GM21737 (cell line): Measurements from ENCODE around the gene TAS2R7.
"Not testable (repeated sequence)": the region's sequence is repeated elsewhere in the genome, so short reads cannot be mapped to it uniquely, and the experiment has no call there.

Experiments
- ATAC-seq: cut with Tn5 transposase; IDR thresholded peaks from one replicate; pipeline ENCODE4 v1.9.1; 2021; ENCODE audit warnings: mild to moderate bottlenecking, moderate library complexity; ENCODE audit not compliant: unreplicated experiment

Gene TAS2R7, protein sequence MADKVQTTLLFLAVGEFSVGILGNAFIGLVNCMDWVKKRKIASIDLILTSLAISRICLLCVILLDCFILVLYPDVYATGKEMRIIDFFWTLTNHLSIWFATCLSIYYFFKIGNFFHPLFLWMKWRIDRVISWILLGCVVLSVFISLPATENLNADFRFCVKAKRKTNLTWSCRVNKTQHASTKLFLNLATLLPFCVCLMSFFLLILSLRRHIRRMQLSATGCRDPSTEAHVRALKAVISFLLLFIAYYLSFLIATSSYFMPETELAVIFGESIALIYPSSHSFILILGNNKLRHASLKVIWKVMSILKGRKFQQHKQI

DNA sequence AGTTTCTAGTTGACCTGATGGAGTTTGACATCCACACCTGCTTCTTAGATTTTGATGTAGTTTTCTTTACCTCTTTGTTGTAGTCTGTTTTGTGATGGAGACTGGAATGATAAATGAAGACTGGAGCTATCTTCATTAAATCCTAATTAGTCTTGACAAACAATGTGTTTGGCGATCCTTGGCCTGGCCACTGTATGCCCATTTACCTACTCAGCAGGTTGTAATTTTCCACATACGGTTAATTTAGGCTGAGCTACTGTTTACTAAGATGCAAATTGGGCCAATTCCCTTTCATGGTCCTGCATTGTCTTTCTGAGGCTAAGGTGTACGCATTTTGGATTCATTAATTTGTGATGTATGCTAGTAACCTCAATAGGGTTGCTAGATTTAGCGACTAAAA is at the start of gene TAS2R7:
TSS of gene TAS2R7 (minus strand) at position 41 of the 400 bp plus-strand sequence. CDS start 57 bp downstream, outside the sequence.
- no peak for ATAC-seq

DNA sequence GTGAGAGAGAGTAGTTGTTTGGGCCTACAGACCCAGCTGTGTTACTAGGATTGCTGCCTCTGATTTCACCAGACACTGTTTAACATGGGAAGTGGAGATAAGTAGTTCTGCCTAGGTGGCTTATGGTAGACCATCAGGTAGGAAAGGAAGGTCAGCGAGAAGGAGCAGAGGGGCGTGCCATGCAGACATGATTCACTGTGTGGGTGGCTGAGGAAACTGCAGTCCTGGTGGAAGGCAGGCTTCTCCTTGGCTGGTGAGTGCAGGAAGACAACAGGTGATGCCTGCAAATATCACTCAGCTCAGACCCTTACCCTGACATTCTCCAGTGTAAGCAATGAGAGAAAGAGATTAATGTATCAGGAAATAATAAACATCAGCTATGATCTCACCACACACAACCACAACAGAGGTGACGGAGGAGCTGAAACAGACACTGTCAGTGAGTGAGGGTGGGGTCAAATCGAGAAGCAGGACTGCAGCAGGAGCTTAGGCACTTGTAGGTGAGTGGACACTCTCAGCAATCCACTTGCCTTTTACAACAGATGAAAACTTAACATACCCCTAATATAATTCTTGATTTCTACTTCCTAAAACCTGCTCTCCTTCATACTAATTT is 48.9 kb upstream of the TAS2R7 start:
- no peak for ATAC-seq

DNA sequence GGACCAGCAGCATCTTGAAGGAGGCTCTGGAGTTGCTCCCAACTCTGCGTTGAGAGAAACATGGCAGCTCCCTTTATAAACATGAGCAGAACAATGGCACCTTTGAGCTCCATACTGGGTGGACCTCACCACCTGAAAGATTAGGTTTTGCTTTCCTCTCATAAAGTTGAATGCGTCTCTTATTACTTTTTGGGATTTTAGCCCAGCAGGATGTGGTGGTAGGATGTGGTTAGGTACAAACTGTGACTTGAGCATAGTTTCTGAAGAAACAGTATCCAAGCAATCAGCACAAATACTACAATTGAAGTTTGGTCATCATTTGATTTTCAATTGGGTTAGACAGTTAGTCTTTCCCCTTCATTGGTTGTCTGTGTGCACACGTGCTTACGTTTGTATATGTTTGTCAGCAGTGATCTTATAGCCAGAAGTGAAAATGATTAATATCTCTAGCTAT is 47.0 kb upstream of the TAS2R7 start, which contains the start of gene PRR4:
TSS of gene PRR4 (minus strand) at position 51 of the 454 bp plus-strand sequence. CDS start at position 13, 38 bp downstream.
- ATAC-seq: no peak

DNA sequence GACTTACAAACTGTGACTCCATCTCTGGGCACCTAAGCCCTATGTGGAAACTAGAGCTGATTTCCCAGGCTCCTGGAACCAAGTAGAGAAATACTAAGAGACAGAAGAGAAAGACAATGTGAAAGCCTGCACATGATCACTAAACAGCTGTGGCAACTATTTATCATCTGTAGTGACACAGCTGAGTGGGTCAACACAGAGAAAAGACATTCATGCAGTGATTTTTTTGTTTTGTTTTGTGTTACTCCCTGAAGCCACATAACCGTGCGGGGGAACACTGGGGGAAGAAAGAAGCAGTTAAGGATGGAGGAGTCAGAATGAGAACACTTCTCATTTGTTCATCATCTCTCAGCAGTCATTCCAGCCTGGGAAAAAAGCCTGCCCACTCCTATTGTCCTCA is 45.3 kb upstream of the TAS2R7 start:
- no peak for ATAC-seq

DNA sequence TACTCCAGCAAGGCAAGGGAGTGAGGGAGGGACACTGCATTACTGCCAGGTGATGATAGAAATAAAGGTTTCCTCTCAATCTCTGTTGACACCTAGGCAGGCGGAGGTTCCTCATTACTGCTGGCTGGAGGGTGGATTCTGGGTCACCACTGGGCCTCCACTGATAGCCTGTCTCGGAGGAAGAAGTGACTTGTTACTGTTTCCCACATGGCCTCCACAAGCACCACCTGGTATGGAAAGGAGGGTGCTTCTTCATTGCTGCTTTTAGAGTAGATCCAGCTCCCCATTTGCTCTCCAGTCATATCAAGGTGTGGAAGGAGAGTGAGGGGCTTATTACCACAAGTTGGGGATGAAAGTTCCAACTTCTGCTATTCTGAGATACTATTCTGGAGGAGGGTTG is 40.4 kb upstream of the TAS2R7 start:
- ATAC-seq: no peak

DNA sequence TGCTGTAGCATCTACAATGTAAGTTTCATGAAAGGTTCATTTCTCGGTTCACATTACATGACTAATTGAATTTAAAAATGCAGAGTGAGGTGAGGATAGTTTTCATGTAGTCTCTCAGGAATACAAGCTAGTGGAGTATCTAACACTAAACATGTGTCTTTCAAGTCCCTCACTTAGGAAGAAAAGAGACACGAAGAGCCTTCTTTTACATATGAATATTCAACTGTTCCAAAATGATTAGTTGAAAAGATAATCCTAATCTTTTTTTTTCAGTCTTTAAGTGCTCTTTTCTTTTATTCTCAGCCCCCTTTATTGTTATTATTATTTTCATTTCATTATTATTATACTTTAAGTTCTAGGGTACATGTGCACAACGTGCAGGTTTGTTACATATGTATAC is 36.0 kb upstream of the TAS2R7 start:
- ATAC-seq: no peak

DNA sequence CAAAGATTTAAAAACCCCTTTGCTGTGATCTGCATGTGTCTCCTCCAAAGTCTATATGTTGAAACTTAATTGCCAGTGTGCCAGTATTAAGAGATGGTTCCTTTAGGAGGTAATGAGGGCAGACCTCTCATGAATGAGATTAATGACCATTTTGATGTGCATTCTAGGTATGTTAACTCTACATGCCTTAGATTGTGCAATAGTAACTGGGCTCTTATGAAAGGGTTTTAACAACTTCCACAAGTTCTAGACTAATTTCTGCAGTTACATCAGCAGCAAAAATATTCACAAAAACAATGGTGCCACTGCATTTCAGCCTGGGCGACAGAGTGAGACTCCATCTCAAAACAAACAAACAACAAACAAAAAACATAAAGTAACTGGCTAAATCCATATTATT is 27.6 kb upstream of the TAS2R7 start:
- no peak for ATAC-seq

DNA sequence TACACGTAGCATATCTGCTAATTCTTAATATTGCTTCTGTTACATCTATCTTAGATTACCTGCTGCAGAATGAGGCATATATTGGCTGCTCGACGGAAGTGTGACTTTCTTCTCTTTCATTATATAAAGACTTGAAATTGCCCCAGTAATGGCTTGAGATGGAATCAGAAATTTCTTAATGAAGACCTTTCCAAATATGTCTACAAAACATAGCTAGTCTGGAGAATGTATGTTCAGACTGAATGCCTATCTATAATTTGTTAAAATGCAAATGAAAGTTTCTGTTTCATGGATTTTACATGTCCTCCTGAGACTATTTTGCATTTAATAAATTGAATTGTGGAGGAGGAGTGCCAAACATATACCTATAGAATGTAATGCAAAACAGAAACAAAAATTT is 23.8 kb upstream of the TAS2R7 start, which contains the start of gene TAS2R10:
TSS of gene TAS2R10 (minus strand) at position 101 of the 400 bp plus-strand sequence. CDS start at position 12, 89 bp downstream.
- no peak for ATAC-seq

DNA sequence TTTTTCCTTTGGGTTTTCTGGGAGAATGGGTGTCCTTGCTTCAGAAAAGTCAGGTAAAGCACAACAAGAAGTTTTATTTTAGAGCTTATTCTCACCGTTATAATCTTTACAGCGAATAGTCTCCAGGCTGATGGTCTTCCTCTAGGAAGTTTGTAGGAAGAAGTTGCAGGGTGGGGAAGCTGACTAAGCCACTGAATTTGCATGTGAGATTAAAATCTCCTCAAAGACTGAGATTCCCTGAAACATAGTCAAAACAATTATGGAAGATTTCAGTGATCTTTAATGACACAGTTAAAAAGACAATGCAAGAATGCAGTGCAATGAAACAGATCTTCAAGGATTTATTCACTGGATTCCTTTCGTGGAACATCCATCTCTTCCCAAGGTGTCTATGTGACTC is 22.5 kb upstream of the TAS2R7 start:
- no peak for ATAC-seq

DNA sequence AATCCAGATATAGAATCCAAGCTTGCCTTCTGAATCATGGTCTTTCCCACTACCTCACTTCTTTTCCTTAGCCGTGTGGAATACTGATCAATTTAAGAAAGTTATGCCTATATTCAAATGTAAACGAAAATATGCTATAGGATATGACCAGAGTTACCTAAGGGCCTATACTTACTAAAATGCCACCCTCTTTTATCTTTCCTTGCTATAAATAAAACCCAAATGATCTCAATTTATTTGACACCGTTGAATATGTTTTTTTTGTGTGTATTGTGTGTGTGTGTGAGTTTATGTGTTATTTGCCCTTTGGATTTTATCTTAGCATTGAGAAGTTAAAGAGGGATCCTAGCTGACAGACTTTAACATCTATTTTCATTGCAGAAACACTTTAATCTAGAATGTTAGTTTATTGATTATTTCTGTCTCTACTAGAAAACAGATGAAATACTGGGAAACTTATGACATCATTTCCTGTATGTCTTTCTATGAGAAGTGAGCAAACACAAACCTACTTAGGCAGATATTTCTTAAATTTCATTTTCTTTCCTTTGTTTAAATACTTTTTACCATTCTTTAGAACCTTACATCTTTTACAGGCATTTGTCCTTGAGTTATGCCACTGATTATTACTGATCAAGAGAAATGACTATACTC is 9.6 kb upstream of the TAS2R7 start:
- no peak for ATAC-seq

DNA sequence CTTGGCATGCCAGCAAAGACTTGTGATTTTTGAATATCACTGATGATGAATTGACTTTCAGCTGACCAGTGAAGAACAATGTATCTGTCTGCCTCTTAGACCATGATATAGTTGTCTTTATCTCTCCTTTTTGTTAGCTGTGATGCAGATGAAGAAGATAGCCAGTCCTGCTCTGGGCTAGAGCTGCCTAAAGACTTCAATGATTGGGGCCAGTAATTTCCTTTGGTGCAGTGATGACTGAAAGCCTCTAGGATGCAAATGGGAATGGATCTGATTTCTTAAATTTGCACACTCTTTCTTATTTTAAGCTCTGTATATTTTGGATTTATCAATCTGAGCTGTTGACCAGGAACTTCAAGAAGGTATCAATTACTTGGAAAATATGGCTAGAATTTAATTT is 7.6 kb upstream of the TAS2R7 start, which contains the start of gene TAS2R9:
TSS of gene TAS2R9 (minus strand) at position 101 of the 400 bp plus-strand sequence. CDS start at position 8, 93 bp downstream.
- no peak for ATAC-seq

DNA sequence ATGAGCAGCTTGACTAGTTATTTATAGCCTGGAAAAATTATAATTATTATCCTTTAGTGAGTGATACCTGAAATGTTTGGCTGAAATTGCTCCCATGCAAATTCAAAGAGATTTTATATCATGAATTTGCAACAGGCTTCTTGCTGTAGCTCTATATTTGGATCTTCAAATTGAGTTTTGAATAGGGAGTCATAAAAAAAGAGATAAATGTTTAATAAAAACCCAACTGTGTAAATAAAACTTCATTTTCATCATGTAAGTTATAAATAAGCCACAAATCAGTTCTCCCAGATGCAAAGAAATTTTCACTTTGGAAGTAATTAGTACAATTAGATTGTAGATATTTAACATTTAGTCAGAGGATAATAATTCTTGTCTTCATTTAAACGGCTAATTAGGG is 4.8 kb upstream of the TAS2R7 start, which contains the start of gene TAS2R8:
TSS of gene TAS2R8 (minus strand) at position 101 of the 400 bp plus-strand sequence. CDS start 306 bp downstream, outside the sequence.
- no peak for ATAC-seq

DNA sequence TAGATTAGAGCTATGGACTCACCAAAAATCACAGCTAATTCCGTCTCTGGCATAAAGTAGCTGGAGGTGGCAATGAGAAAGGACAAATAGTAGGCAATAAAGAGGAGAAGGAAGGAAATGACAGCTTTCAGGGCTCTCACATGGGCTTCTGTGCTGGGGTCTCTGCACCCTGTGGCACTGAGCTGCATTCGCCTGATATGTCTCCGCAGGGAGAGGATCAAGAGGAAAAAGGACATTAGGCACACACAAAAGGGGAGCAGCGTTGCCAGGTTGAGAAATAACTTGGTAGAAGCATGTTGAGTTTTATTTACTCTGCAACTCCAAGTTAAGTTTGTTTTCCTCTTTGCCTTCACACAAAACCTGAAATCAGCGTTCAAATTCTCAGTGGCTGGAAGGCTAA is 686 bp downstream of the TAS2R7 start:
- ATAC-seq: no peak

DNA sequence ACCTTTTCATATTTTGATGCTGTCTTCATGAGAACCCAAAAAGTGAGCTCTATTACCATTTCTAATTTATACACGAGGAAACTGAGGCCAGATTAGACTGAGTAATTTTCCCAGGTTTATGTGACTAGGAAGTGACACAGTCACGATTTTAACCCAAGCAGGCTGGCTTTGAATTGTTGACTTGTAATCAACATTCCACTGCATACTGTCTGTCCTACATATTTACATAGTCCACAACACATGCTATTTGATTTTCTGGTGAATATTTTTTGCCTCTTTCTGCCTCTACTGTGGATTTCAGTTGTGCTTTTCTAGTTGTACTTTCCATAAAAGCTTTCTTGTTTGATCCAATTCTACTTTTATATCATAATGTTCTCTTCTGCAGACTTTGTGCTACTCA is 8.2 kb downstream of the TAS2R7 start:
- ATAC-seq: no peak

DNA sequence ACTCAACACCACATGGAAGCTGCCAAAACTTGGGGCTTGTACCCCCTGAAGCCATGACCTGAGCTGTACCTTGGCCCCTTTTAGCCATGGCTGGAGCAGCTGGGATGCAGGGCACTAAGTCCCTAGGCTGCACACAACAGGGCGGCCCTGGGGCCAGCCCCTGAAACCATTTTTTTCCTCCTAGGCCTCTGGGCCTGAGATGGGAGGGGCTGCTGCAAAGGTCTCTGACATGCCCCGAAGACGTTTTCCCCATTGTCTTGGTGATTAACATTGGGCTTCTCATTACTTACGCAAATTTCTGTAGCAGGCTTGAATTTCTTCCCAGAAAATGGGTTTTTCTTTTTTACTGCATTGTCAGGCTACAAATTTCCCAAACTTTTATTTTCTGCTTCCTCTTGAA is 10.7 kb downstream of the TAS2R7 start:
- not testable (repeated sequence) for ATAC-seq

DNA sequence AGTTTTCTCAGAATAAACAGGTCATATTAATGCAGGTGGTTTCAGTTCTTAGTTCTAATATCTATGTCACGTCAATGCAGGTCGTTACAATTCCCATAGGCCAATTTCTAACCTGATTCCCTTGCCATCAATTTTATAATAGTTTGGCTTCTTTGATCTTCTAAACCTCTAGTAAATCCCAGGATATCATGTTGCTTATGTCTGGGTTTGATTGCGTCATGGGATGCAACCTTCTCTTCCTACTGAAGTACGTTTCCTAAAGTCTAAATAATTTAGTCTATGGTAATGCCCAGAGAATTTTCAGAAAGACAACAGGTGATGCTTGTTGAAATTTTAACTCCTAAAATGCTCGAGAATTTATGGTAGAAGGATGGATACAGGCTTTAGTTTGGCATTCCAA is 19.2 kb downstream of the TAS2R7 start:
- ATAC-seq: no peak

DNA sequence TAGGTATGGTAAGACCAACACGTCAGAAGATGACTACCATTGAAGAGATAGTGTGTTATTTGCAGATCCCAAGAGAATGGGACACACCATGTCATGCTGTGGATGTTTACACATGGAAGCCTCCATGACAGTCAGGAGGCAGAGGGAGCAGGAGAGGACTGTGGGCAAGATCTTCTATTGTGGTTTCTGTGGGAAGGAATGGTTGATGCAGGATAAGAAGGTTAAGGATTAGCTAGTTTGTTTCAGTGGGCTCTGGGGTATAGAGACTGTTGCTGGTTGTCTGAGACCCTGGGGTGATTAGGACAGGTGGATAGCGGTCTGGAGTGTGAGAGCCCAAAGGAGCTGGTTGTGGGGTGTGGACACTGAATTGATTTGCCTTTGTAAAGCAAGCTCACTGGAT is 23.3 kb downstream of the TAS2R7 start:
- ATAC-seq: no peak

DNA sequence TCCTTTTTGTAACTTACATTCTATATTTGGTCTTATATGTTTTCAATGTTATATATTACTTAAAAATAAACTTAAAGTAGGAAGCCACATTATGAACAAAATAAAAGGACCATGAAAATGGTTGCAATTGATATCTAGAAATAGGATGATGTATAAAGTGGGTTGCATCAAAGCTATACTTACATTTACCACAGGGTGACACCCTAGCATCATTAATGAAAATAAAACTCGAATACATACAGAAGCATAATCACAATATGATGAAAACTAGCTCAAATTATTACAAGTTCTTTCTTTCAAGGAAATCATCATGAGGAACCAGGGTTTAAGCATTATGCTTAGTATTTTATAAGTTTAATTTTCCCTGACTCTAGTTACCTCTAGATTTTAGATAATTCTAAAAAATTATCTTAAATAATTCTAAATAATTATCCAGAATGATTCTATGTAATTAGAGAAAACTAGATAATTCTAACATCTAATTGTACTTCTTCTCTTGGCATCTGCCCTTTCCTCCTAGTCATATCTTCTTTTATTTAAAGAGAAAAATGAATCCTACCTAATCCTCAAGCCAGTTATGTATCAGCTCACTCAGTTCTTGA is 31.2 kb downstream of the TAS2R7 start:
- ATAC-seq: no peak

DNA sequence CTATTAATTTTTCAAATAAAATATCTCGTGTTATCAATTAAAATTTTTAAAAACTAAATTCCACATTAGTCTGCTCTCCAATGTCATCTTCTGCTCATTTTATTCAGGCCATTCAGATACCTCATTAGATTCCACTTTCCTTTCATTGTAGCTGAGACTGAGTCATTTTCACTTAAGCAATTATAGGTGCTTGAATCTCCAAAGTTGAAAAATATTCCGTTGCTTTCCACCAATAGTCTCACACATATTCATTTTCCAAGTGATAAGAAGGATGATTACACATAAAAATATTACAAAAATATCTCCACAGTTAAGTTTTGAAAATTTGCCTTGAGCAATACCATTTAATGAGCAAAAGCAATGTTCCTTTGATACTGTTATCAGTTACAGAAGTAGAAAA is 42.8 kb downstream of the TAS2R7 start:
- ATAC-seq: no peak

DNA sequence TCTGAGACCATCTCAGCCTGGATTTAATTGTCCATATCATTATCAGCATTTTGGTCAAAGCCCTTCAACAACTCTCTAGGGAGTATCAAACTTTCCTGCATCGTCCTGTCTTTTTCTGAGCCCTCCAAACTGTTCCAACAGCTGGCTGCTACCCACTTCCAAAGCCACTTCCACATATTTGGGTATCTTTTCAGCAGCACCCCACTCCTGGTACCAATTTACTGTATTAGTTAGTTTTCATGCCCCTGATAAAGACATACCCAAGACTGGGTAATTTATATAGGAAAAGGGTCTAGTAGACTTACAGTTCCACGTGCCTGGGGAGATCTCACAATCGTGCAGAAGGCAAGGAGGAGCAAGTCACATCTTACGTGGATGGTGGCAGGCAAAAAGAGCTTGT is 46.2 kb downstream of the TAS2R7 start:
- ATAC-seq: no peak

DNA sequence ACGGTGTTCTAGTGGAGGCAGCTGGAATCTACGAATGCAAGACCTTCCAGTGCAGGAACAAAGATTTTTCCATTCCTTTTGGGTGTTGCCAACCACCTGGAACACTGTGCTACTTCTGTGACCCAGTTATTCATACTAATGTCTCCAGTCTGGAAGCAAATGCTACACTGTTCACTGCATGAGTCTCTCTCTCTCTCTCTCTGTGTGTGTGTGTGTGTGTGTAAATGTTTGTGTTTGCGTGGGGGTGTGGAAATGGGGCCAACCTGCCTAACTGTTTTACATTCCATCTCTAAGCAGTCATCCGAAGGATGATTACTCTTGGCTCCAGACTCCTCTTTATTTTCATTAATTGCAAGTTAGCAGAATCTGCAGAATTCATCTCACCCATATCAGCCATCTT is 49.4 kb downstream of the TAS2R7 start:
- ATAC-seq: no peak
